ENCODE measurements around the gene SRC. TPM values are rescaled to one million over a fixed set of nuclear protein-coding genes. Genes with fewer than 3 reads are reported as not detected.

The SRC gene
- polyA plus RNA-seq, 1 of the 3 experiments (the other 2 are of a cell fraction): 23.8 TPM

DNA sequence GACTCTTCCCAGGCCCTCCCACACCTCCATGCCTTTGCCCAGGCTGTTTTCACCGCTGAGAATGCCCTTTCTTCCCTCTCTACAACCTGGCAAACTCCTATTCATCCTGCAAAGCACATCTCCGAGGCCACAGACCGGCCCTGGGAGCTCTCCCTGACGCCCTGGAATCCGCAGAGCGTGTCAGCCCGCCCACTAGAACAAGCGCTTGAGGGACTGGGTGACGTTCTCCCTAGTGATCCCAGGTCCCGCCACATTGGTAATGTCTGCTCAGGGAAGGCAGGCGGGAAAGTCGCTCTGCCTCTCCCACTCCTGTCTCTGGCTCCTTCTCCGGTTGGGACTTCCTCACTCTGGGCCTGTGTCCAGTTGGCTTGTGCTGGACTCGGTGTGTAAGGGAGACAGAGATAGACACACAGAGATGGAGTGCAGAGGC, 61.6 kb downstream of the SRC start:
- Histone ChIP-seq H3K9me2 (no peaks in the 10 kb centered on the region), H4K20me1 (ENCODE audit: insufficient read depth) (no peaks in the 10 kb centered on the region), H3F3A (replicated peaks; ENCODE audit: insufficient read depth) (peaks cover 16% of the 10 kb centered on the region), H3K4me2 (peak overlapping the region; percentile 85; the same call in 1 of the 2 replicates), H3K4me1 (ENCODE audit: control insufficient read depth in 1 of 2, insufficient read depth in 2 of 2, low read depth in 1 of 2, low read length in 1 of 2) (peaks cover 0 to 49% of the 10 kb centered on the region in 2 experiments; a peak in 1 of 4 replicates), H3K27ac (ENCODE audit: low read depth in 2 of 2, low read length in 1 of 2) (peak overlapping the region in 1 of 2 experiments; percentile 85; a peak in 2 of 4 replicates), H3K9me3 (no peaks in the 10 kb centered on the region), H3K4me3 (ENCODE audit: low read depth in 2 of 2, low read length in 1 of 2) (no peak overlapping the region), H3K36me3 (replicated peaks in 1 of 2; ENCODE audit: control insufficient read depth in 1 of 2, insufficient read depth in 2 of 2, low read length in 1 of 2) (peaks cover 0 to 7% of the 10 kb centered on the region in 2 experiments), H3K79me2 (ENCODE audit: insufficient read depth) (no peaks in the 10 kb centered on the region), H3K27me3 (ENCODE audit: insufficient read depth) (no peaks in the 10 kb centered on the region), H2AFZ (ENCODE audit: low read depth) (no peak overlapping the region), H3K9ac (no peak overlapping the region)
- no peak for TF ChIP-seq RCOR1 (IDR thresholded peaks at IDR 0.05; ENCODE audit: low read length)
- TF ChIP-seq, protein P1, sequence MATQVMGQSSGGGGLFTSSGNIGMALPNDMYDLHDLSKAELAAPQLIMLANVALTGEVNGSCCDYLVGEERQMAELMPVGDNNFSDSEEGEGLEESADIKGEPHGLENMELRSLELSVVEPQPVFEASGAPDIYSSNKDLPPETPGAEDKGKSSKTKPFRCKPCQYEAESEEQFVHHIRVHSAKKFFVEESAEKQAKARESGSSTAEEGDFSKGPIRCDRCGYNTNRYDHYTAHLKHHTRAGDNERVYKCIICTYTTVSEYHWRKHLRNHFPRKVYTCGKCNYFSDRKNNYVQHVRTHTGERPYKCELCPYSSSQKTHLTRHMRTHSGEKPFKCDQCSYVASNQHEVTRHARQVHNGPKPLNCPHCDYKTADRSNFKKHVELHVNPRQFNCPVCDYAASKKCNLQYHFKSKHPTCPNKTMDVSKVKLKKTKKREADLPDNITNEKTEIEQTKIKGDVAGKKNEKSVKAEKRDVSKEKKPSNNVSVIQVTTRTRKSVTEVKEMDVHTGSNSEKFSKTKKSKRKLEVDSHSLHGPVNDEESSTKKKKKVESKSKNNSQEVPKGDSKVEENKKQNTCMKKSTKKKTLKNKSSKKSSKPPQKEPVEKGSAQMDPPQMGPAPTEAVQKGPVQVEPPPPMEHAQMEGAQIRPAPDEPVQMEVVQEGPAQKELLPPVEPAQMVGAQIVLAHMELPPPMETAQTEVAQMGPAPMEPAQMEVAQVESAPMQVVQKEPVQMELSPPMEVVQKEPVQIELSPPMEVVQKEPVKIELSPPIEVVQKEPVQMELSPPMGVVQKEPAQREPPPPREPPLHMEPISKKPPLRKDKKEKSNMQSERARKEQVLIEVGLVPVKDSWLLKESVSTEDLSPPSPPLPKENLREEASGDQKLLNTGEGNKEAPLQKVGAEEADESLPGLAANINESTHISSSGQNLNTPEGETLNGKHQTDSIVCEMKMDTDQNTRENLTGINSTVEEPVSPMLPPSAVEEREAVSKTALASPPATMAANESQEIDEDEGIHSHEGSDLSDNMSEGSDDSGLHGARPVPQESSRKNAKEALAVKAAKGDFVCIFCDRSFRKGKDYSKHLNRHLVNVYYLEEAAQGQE (IDR thresholded peaks at IDR 0.05; ENCODE audit: low read depth, low read length): no peak
- no peak for TF ChIP-seq NFIC (IDR thresholded peaks at IDR 0.05; ENCODE audit: borderline replicate concordance)
- no peak for TF ChIP-seq TAF1 (IDR thresholded peaks at IDR 0.05; ENCODE audit: borderline replicate concordance, low read depth, low read length)
- TF ChIP-seq, protein P2, sequence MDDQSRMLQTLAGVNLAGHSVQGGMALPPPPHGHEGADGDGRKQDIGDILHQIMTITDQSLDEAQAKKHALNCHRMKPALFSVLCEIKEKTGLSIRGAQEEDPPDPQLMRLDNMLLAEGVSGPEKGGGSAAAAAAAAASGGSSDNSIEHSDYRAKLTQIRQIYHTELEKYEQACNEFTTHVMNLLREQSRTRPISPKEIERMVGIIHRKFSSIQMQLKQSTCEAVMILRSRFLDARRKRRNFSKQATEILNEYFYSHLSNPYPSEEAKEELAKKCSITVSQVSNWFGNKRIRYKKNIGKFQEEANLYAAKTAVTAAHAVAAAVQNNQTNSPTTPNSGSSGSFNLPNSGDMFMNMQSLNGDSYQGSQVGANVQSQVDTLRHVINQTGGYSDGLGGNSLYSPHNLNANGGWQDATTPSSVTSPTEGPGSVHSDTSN (IDR thresholded peaks at IDR 0.05): no peak
- no peak for TF ChIP-seq ELF1 (IDR thresholded peaks at IDR 0.05)
- TF ChIP-seq, protein P3, sequence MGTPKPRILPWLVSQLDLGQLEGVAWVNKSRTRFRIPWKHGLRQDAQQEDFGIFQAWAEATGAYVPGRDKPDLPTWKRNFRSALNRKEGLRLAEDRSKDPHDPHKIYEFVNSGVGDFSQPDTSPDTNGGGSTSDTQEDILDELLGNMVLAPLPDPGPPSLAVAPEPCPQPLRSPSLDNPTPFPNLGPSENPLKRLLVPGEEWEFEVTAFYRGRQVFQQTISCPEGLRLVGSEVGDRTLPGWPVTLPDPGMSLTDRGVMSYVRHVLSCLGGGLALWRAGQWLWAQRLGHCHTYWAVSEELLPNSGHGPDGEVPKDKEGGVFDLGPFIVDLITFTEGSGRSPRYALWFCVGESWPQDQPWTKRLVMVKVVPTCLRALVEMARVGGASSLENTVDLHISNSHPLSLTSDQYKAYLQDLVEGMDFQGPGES (IDR thresholded peaks at IDR 0.05; ENCODE audit: low read depth, low read length): no peak
- TF ChIP-seq SMC3 (IDR thresholded peaks at IDR 0.05; ENCODE audit: low read depth, low read length): no peak
- TF ChIP-seq GATA2 (CRISPR knock-in tag; IDR thresholded peaks at IDR 0.05): no peak
- TF ChIP-seq EP300 (IDR thresholded peaks at IDR 0.05; ENCODE audit: borderline replicate concordance in 1 of 2, low read depth in 1 of 2, low read length in 1 of 2): no peak
- TF ChIP-seq FOSL2 (IDR thresholded peaks at IDR 0.05; ENCODE audit: borderline replicate concordance, low read depth): no peak
- no peak for TF ChIP-seq TEAD4 (IDR thresholded peaks at IDR 0.05; ENCODE audit: borderline replicate concordance, insufficient read depth)
- TF ChIP-seq JUND (IDR thresholded peaks at IDR 0.05): no peak
- no peak for DNase-seq
- CTCF ChIA-PET: interaction anchor here (1.0 to 1.3 kb wide), 3 partner anchors 23 to 131 kb away, joined by 3 to 7 read pairs (median 3); partner anchors contain the start of gene MANBAL
- POLR2A ChIA-PET: interaction anchor here (1.6 kb wide), 1 partner anchor 11 kb away, joined by 6 read pairs; no protein-coding TSS in a partner anchor
- WGBS (ENCODE audit: low lambda C conversion rate): 94% methylated on average over 14 of the region's 14 CpGs

Data from SK-N-SH (cell line).